ENCODE results near the gene UBE2J2. TPM values are rescaled to one million over a fixed set of nuclear protein-coding genes. Genes with fewer than 3 reads are reported as not detected.

Gene UBE2J2
- total RNA-seq, 3 donors from 2014 or later (not counting 1 experiment from before 2014, with no cell fraction given), result 66.0 to 84.2 (median 78.1) TPM

DNA sequence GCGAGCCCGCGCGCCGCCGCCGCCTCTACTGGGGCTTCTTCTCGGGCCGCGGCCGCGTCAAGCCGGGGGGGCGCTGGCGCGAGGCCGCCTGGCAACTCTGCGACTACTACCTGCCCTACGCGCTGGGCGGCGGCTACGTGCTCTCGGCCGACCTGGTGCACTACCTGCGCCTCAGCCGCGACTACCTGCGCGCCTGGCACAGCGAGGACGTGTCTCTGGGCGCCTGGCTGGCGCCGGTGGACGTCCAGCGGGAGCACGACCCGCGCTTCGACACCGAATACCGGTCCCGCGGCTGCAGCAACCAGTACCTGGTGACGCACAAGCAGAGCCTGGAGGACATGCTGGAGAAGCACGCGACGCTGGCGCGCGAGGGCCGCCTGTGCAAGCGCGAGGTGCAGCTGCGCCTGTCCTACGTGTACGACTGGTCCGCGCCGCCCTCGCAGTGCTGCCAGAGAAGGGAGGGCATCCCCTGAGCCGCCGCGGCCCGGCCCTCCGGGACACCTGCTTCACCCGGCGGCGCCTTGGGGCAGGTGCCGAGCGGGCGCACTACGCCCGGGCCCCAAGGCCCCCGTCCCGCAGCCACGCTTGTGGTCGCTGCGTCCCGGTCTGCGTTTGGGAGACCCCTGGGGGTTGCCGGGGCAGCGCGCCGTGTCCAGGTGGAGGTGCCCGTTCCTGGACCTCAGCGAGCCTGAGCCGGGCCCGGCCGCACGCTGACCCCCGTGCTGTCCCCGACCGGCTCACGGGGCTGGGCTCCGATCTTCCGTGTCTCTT is 40.7 kb downstream of the UBE2J2 start:
- Mint-ChIP-seq H3K4me3 (peak overlapping the region; percentile 88), H3K27ac (peak overlapping the region; percentile 64 to 70), H3K36me3 (no peaks in the 10 kb centered on the region), H3K9me3 (no peaks in the 10 kb centered on the region), H3K4me1 (peaks cover 28 to 29% of the 10 kb centered on the region in 2 donors), H3K27me3 (ENCODE audit: low read depth in 2 of 2) (no peaks in the 10 kb centered on the region)
- DNase-seq (peak in 1 of 2 donors; percentile 26), ATAC-seq (no peak)
- Histone ChIP-seq H3K9me3 (ENCODE audit: control insufficient read depth, insufficient read depth, low read length) (no peaks in the 10 kb centered on the region), H3K36me3 (ENCODE audit: control insufficient read depth, insufficient read depth, low read length) (peaks cover 22% of the 10 kb centered on the region), H3K4me1 (ENCODE audit: control insufficient read depth, insufficient read depth, low read length) (peaks cover 49% of the 10 kb centered on the region), H3K27ac (ENCODE audit: low read length) (no peak overlapping the region), H3K27me3 (ENCODE audit: control insufficient read depth, insufficient read depth, low read length) (peaks cover 2% of the 10 kb centered on the region), H3K4me3 (ENCODE audit: low read length) (no peak overlapping the region)
- no peak for TF ChIP-seq CTCF (IDR thresholded peaks at IDR 0.05)
- 84% methylated on average over 98 of the region's 98 CpGs for WGBS (ENCODE audit: insufficient coverage)
- intact Hi-C loops (cut with micrococcal nuclease), result no loop called here

DNA sequence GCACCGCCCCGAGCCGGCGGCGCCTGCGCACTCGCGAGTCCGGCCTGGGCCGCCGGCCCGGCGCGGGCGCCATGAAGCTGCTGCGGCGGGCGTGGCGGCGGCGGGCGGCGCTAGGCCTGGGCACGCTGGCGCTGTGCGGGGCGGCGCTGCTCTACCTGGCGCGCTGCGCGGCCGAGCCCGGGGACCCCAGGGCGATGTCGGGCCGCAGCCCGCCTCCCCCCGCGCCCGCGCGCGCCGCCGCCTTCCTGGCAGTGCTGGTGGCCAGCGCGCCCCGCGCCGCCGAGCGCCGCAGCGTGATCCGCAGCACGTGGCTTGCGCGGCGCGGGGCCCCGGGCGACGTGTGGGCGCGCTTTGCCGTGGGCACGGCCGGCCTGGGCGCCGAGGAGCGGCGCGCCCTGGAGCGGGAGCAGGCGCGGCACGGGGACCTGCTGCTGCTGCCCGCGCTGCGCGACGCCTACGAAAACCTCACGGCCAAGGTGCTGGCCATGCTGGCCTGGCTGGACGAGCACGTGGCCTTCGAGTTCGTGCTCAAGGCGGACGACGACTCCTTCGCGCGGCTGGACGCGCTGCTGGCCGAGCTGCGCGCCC is 41.4 kb downstream of the UBE2J2 start, which contains the start of gene B3GALT6:
Gene B3GALT6, plus strand, starts transcription at position 30 of the 588 bp plus-strand sequence. Its CDS starts 42 bp downstream, at position 72.
- DNase-seq (no peak), ATAC-seq (no peak)
- H3K27ac Mint-ChIP-seq, result peak within 1 kb of the TSS; percentile 82 to 88
- H3K4me3 Mint-ChIP-seq, result peak within 1 kb of the TSS; percentile 95
- Histone ChIP-seq H3K9me3 (ENCODE audit: control insufficient read depth, insufficient read depth, low read length) (no peaks in the 10 kb centered on the region), H3K4me3 (ENCODE audit: low read length) (peak within 1 kb of the TSS; percentile 89), H3K36me3 (ENCODE audit: control insufficient read depth, insufficient read depth, low read length) (peaks cover 28% of the 10 kb centered on the region), H3K27me3 (ENCODE audit: control insufficient read depth, insufficient read depth, low read length) (no peaks in the 10 kb centered on the region), H3K4me1 (ENCODE audit: control insufficient read depth, insufficient read depth, low read length) (peaks cover 48% of the 10 kb centered on the region), H3K27ac (ENCODE audit: low read length) (peak within 1 kb of the TSS; percentile 76)
- WGBS (ENCODE audit: insufficient coverage), result 7% methylated on average over 100 of the region's 100 CpGs
- peaks cover 28 to 29% of the 10 kb centered on the region in 2 donors for H3K4me1 Mint-ChIP-seq
- no peaks in the 10 kb centered on the region for H3K36me3 Mint-ChIP-seq
- H3K9me3 Mint-ChIP-seq, result no peaks in the 10 kb centered on the region
- no peaks in the 10 kb centered on the region for H3K27me3 Mint-ChIP-seq (ENCODE audit: low read depth in 2 of 2)
- intact Hi-C loops (cut with micrococcal nuclease), result no loop called here
- TF ChIP-seq CTCF (IDR thresholded peaks at IDR 0.05), result no peak

GRCh38 chr1:1231400-1232207 is 42.0 kb downstream of the UBE2J2 start, which contains the start of gene SDF4:
Gene SDF4 (minus strand): TSS chr1:1232001. CDS start chr1:1228772, 3,229 bp downstream.
- peak; percentile 91 to 97 (median 94) for ATAC-seq

More at GRCh38 chr1:1231400-1232207, 42.0 kb downstream of the UBE2J2 start, which contains the start of gene SDF4:
- Histone ChIP-seq H3K27me3 (ENCODE audit: control insufficient read depth, insufficient read depth, low read length) (no peaks in the 10 kb centered on the region), H3K27ac (ENCODE audit: low read length) (peak within 1 kb of the TSS; percentile 76), H3K4me1 (ENCODE audit: control insufficient read depth, insufficient read depth, low read length) (peaks cover 46% of the 10 kb centered on the region), H3K9me3 (ENCODE audit: control insufficient read depth, insufficient read depth, low read length) (no peaks in the 10 kb centered on the region), H3K36me3 (ENCODE audit: control insufficient read depth, insufficient read depth, low read length) (peaks cover 30% of the 10 kb centered on the region), H3K4me3 (ENCODE audit: low read length) (peak within 1 kb of the TSS; percentile 89)
- under 1% methylated on average over 99 of the region's 99 CpGs for WGBS (ENCODE audit: insufficient coverage)
- Mint-ChIP-seq H3K4me1 (peaks cover 28 to 29% of the 10 kb centered on the region in 2 donors), H3K4me3 (peak within 1 kb of the TSS; percentile 95), H3K36me3 (no peaks in the 10 kb centered on the region), H3K27me3 (ENCODE audit: low read depth in 2 of 2) (no peaks in the 10 kb centered on the region), H3K27ac (peak within 1 kb of the TSS; percentile 82 to 88), H3K9me3 (no peaks in the 10 kb centered on the region)
- TF ChIP-seq CTCF (IDR thresholded peaks at IDR 0.05), result no peak
- intact Hi-C loops (cut with micrococcal nuclease), result loop anchor here (2.0 kb wide), 1 partner anchor 17 kb away; the partner anchor contains the start of gene TNFRSF4
- DNase-seq, result peak; percentile 96 to 98

All from natural killer cell (primary cell).